ENCODE results near the gene PTGER2. TPM values are rescaled to one million over a fixed set of nuclear protein-coding genes. Genes with fewer than 3 reads are reported as not detected.
A peak's percentile ranks its signal among the peaks of the same experiment; 100 is the strongest.

The PTGER2 gene
- total RNA-seq, 1 donor from 2014 or later, result 67.9 TPM

- no peak for DNase-seq (ENCODE audit: low spot score)
- no peaks in the 10 kb centered on the region for H3K9me3 Mint-ChIP-seq
- peaks cover 67% of the 10 kb centered on the region for H3K4me1 Mint-ChIP-seq (ENCODE audit: low read depth)
- no peak overlapping the region for H3K4me3 Mint-ChIP-seq
- intact Hi-C loops (cut with micrococcal nuclease), result no loop called here
- peaks cover 2% of the 10 kb centered on the region for H3K27me3 Mint-ChIP-seq (ENCODE audit: insufficient read depth)
- peaks cover 12% of the 10 kb centered on the region for H3K36me3 Mint-ChIP-seq (ENCODE audit: low read depth)
- H3K27ac Mint-ChIP-seq, result peak overlapping the region; percentile 96
Observed at GRCh38 chr14:52350445-52350844, 36.3 kb downstream of the PTGER2 start.

GRCh38 chr14:52351233-52352060, 37.3 kb downstream of the PTGER2 start:
- peak; percentile 8 for DNase-seq (ENCODE audit: low spot score)
- intact Hi-C loops (cut with micrococcal nuclease), result loop anchor here (1.0 to 2.0 kb wide), 8 partner anchors 24 to 505 kb away; partner anchors contain the start of gene PTGER2
- H3K4me1 Mint-ChIP-seq (ENCODE audit: low read depth), result peaks cover 73% of the 10 kb centered on the region

GRCh38 chr14:52352061-52352491, 38.0 kb downstream of the PTGER2 start:
- intact Hi-C loops (cut with micrococcal nuclease), result loop anchor here (1.0 to 2.0 kb wide), 8 partner anchors 25 to 505 kb away; partner anchors contain the start of gene PTGER2
- peaks cover 73% of the 10 kb centered on the region for H3K4me1 Mint-ChIP-seq (ENCODE audit: low read depth)
- H3K27ac Mint-ChIP-seq, result peak overlapping the region; percentile 96
- H3K36me3 Mint-ChIP-seq (ENCODE audit: low read depth), result peaks cover 10% of the 10 kb centered on the region
- H3K27me3 Mint-ChIP-seq (ENCODE audit: insufficient read depth), result no peaks in the 10 kb centered on the region
- no peaks in the 10 kb centered on the region for H3K9me3 Mint-ChIP-seq
- H3K4me3 Mint-ChIP-seq, result peak overlapping the region; percentile 75
- peak; percentile 72 for DNase-seq (ENCODE audit: low spot score)

More at GRCh38 chr14:52351233-52352060, 37.3 kb downstream of the PTGER2 start:
- H3K36me3 Mint-ChIP-seq (ENCODE audit: low read depth), result peaks cover 12% of the 10 kb centered on the region
- H3K27ac Mint-ChIP-seq, result peak overlapping the region; percentile 96
- H3K4me3 Mint-ChIP-seq, result peak overlapping the region; percentile 75
- no peaks in the 10 kb centered on the region for H3K9me3 Mint-ChIP-seq
- no peaks in the 10 kb centered on the region for H3K27me3 Mint-ChIP-seq (ENCODE audit: insufficient read depth)

GRCh38 chr14:52352569-52352968, 38.5 kb downstream of the PTGER2 start:
- Mint-ChIP-seq H3K4me3 (peak overlapping the region; percentile 75), H3K4me1 (ENCODE audit: low read depth) (peaks cover 73% of the 10 kb centered on the region), H3K27me3 (ENCODE audit: insufficient read depth) (no peaks in the 10 kb centered on the region), H3K9me3 (no peaks in the 10 kb centered on the region), H3K36me3 (ENCODE audit: low read depth) (peaks cover 10% of the 10 kb centered on the region), H3K27ac (peak overlapping the region; percentile 96)
- peak; percentile 25 for DNase-seq (ENCODE audit: low spot score)
- intact Hi-C loops (cut with micrococcal nuclease), result loop anchor here (1.0 to 2.0 kb wide), 8 partner anchors 25 to 506 kb away; partner anchors contain the start of gene PTGER2

GRCh38 chr14:52354242-52354641, 40.1 kb downstream of the PTGER2 start:
- Mint-ChIP-seq H3K36me3 (ENCODE audit: low read depth) (peaks cover 9% of the 10 kb centered on the region), H3K9me3 (no peaks in the 10 kb centered on the region), H3K27me3 (ENCODE audit: insufficient read depth) (no peaks in the 10 kb centered on the region), H3K27ac (peak overlapping the region; percentile 42), H3K4me3 (no peak overlapping the region), H3K4me1 (ENCODE audit: low read depth) (peaks cover 66% of the 10 kb centered on the region)
- intact Hi-C loops (cut with micrococcal nuclease), result no loop called here
- DNase-seq (ENCODE audit: low spot score), result no peak

DNA sequence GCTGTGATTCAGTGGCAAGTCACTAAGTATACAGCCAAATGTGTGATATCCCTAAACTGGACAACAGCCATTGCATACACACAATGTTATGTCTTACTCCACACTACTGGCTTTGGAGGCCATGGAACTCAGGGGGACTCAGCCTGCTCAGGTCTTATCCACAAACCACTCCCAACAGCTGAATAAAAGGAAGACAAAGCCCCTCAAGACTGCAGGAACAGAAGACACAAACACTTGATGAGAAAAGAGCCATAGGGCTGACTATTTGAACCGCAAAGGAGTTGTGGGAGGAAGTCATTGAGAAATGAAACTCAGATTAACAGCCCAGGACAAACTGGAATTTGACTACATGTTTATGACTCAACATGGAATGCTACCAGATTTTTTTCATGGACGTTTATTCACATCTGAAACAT, 40.9 kb downstream of the PTGER2 start:
- H3K4me1 Mint-ChIP-seq (ENCODE audit: low read depth), result peaks cover 62% of the 10 kb centered on the region
- no peaks in the 10 kb centered on the region for H3K27me3 Mint-ChIP-seq (ENCODE audit: insufficient read depth)
- no peaks in the 10 kb centered on the region for H3K9me3 Mint-ChIP-seq
- peak overlapping the region; percentile 24 for H3K4me3 Mint-ChIP-seq
- intact Hi-C loops (cut with micrococcal nuclease), result no loop called here
- peaks cover 5% of the 10 kb centered on the region for H3K36me3 Mint-ChIP-seq (ENCODE audit: low read depth)
- DNase-seq (ENCODE audit: low spot score), result no peak
- H3K27ac Mint-ChIP-seq, result peak overlapping the region; percentile 68

DNA sequence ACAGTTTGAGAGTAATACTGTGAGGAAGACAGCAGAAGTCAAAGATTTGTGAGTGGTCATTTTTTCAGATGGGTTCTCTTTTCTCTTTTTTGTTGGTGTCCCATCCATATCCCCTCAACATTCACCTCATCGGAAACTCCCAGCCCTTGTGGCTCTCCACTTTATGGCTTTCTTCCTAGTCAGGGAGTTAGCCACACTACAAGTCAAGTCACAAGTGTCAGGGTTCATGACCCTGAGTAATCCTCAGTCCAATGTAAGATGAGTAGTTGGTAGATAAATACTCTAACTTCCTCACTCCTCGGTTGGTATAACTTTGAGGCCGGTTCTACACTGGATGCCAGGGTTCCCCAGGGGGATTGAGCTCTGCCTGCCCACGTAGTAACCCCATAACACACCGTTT, 41.4 kb downstream of the PTGER2 start:
- H3K36me3 Mint-ChIP-seq (ENCODE audit: low read depth), result peaks cover 5% of the 10 kb centered on the region
- intact Hi-C loops (cut with micrococcal nuclease), result no loop called here
- no peak overlapping the region for H3K27ac Mint-ChIP-seq
- H3K4me3 Mint-ChIP-seq, result peak overlapping the region; percentile 48
- H3K27me3 Mint-ChIP-seq (ENCODE audit: insufficient read depth), result peaks cover under 1% of the 10 kb centered on the region
- DNase-seq (ENCODE audit: low spot score), result no peak
- peaks cover 61% of the 10 kb centered on the region for H3K4me1 Mint-ChIP-seq (ENCODE audit: low read depth)
- no peaks in the 10 kb centered on the region for H3K9me3 Mint-ChIP-seq

GRCh38 chr14:52356025-52356424, 41.9 kb downstream of the PTGER2 start:
- Mint-ChIP-seq H3K27ac (peak overlapping the region; percentile 56), H3K9me3 (no peaks in the 10 kb centered on the region), H3K4me1 (ENCODE audit: low read depth) (peaks cover 61% of the 10 kb centered on the region), H3K27me3 (ENCODE audit: insufficient read depth) (peaks cover 1% of the 10 kb centered on the region), H3K4me3 (no peak overlapping the region), H3K36me3 (ENCODE audit: low read depth) (peaks cover 4% of the 10 kb centered on the region)
- intact Hi-C loops (cut with micrococcal nuclease), result no loop called here
- no peak for DNase-seq (ENCODE audit: low spot score)

- no peak for DNase-seq (ENCODE audit: low spot score)
- H3K4me1 Mint-ChIP-seq (ENCODE audit: low read depth), result peaks cover 20% of the 10 kb centered on the region
- peaks cover 1% of the 10 kb centered on the region for H3K27me3 Mint-ChIP-seq (ENCODE audit: insufficient read depth)
- no peak overlapping the region for H3K4me3 Mint-ChIP-seq
- H3K36me3 Mint-ChIP-seq (ENCODE audit: low read depth), result peaks cover 1% of the 10 kb centered on the region
- peaks cover 7% of the 10 kb centered on the region for H3K9me3 Mint-ChIP-seq
- no peak overlapping the region for H3K27ac Mint-ChIP-seq
- intact Hi-C loops (cut with micrococcal nuclease), result no loop called here
Observed at GRCh38 chr14:52360831-52361230, 46.7 kb downstream of the PTGER2 start.

DNA sequence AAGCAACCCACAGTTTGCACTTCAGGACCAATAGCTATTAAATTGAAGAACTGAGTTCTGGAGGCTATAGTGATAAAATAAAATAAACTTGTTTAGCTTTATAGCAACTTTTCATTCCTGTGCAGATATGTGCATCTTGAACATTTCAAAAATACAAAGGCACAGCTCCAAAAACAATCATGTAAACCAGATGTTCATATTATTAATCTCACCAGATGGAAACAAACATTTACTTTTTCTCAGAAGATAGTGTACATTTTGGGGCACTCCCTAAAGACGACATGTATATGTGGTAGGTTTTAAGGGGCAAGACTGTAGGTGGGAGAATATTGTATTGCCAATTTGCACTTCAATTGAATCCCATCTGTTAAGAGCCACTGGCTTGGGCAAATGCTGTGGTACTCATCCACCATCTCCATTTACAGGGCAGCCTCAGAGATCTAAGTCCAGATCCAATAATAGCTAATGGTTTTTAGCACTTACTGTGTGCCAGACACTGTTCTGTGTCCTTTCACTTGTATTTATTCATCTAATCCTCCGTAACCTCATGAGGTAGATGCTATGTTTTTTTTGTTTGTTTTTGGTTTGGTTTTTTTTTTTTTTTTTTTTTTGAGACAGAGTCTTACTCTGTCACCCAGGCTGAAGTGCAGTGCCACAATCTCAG, 49.1 kb downstream of the PTGER2 start:
- Mint-ChIP-seq H3K27ac (no peak overlapping the region), H3K36me3 (ENCODE audit: low read depth) (peaks cover 1% of the 10 kb centered on the region), H3K9me3 (peaks cover 7% of the 10 kb centered on the region), H3K4me1 (ENCODE audit: low read depth) (peaks cover 18% of the 10 kb centered on the region), H3K27me3 (ENCODE audit: insufficient read depth) (peaks cover 1% of the 10 kb centered on the region), H3K4me3 (no peak overlapping the region)
- intact Hi-C loops (cut with micrococcal nuclease), result no loop called here
- DNase-seq (ENCODE audit: low spot score), result no peak

DNA sequence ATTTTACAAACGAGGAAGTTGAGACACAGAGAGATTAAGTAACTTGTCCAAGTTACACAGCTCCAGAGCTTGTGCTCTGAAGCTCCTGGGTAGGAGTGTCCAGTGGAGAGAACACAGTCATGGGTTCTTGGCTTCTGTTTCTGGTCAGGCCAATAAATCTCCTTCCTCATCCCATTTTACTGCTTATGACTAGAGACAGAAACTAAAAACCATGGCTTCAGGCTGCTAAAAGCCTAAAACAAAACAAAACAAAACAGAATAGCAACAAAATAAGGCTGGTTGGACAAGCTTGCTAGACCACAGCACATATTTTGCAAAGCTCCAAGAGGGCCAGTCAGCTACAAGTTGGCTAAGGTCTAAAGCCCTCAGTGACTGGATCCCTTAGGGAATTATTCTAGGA, 49.8 kb downstream of the PTGER2 start:
- peaks cover 7% of the 10 kb centered on the region for H3K9me3 Mint-ChIP-seq
- H3K4me3 Mint-ChIP-seq, result no peak overlapping the region
- peaks cover 18% of the 10 kb centered on the region for H3K4me1 Mint-ChIP-seq (ENCODE audit: low read depth)
- peaks cover 1% of the 10 kb centered on the region for H3K27me3 Mint-ChIP-seq (ENCODE audit: insufficient read depth)
- intact Hi-C loops (cut with micrococcal nuclease), result no loop called here
- DNase-seq (ENCODE audit: low spot score), result no peak
- H3K27ac Mint-ChIP-seq, result no peak overlapping the region
- H3K36me3 Mint-ChIP-seq (ENCODE audit: low read depth), result peaks cover 1% of the 10 kb centered on the region

DNA sequence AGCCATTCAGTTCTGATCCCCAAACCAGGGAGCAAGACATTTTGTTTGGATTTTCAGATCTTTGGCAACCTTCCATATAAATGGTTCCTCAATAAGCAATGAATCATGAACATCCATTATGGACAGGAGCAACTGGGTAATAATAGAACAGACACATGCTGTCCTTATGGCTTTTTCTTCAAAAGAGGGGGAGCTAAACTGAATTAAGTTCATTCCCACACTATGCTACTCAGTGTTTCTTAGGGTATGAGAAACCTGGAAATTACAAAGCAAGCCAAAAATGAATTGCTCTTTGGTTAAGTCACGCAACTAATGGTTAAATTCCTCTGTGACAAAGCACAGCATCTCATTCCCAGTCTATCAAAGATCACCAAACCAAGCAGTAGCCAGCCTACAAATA, 51.0 kb downstream of the PTGER2 start:
- intact Hi-C loops (cut with micrococcal nuclease), result no loop called here
- Mint-ChIP-seq H3K4me1 (ENCODE audit: low read depth) (peaks cover 14% of the 10 kb centered on the region), H3K4me3 (no peak overlapping the region), H3K27me3 (ENCODE audit: insufficient read depth) (peaks cover 1% of the 10 kb centered on the region), H3K36me3 (ENCODE audit: low read depth) (peaks cover 1% of the 10 kb centered on the region), H3K9me3 (peaks cover 7% of the 10 kb centered on the region), H3K27ac (no peak overlapping the region)
- DNase-seq (ENCODE audit: low spot score), result no peak

DNA sequence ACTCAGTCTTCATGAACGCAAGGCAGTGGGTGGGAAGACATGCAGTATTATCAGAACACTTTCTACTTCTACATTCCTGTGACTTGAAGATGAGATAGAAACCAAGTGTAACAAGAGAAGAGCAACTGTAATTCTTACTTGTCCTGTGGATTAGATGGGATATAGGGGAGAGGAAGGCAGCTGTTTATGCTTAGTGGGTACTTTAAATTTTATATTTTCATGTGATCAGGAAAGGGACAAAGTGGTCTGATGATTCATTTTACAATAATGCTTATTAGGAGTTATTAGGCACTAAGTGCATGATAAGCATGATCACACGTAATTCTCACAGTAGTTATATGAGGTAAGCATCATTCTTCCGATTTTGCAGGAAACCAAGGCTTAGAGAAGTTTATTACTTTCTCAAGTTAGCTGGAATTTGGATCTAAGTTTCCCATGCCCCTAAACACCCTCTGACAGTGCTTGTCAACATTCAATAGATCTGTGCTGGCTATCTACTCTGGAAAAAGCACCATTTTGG, 52.7 kb downstream of the PTGER2 start:
- Mint-ChIP-seq H3K27ac (no peak overlapping the region), H3K4me3 (no peak overlapping the region)
- intact Hi-C loops (cut with micrococcal nuclease), result no loop called here

More for the DNA sequence above, 52.7 kb downstream of the PTGER2 start:
- H3K9me3 Mint-ChIP-seq, result peaks cover 7% of the 10 kb centered on the region
- DNase-seq (ENCODE audit: low spot score), result no peak
- peaks cover 5% of the 10 kb centered on the region for H3K4me1 Mint-ChIP-seq (ENCODE audit: low read depth)
- H3K36me3 Mint-ChIP-seq (ENCODE audit: low read depth), result peaks cover 1% of the 10 kb centered on the region
- H3K27me3 Mint-ChIP-seq (ENCODE audit: insufficient read depth), result peaks cover 3% of the 10 kb centered on the region
